Measurements from ENCODE around the gene BCL3.

GRCh38 chr19:44722131-44723121, 26.1 kb upstream of the BCL3 start:
- no peak for TF ChIP-seq CTCF (conservative IDR thresholded peaks at IDR 0.05; ENCODE audit: low read depth in 2 of 2)
- no peak for TF ChIP-seq POLR2AphosphoS5 (IDR thresholded peaks at IDR 0.05; ENCODE audit: low read depth)
- no peak for TF ChIP-seq EZH2 (IDR thresholded peaks at IDR 0.05; ENCODE audit: low read depth, unreplicated experiment)
- no peak for TF ChIP-seq EZH2phosphoT487 (IDR thresholded peaks at IDR 0.05; ENCODE audit: unreplicated experiment)
- TF ChIP-seq STAT1 (IDR thresholded peaks at IDR 0.05; ENCODE audit: unreplicated experiment) = no peak
- TF ChIP-seq REST (IDR thresholded peaks at IDR 0.05; ENCODE audit: unreplicated experiment) = no peak
- TF ChIP-seq JUNB (IDR thresholded peaks at IDR 0.05; ENCODE audit: unreplicated experiment) = no peak
- no peak for TF ChIP-seq ETS1 (IDR thresholded peaks at IDR 0.05)
- no peak for TF ChIP-seq CREB1 (CRISPR knock-in tag; IDR thresholded peaks at IDR 0.05; ENCODE audit: low read depth)
- TF ChIP-seq ZNF114 (CRISPR knock-in tag; IDR thresholded peaks at IDR 0.05) = no peak
- TF ChIP-seq ZNF331 (CRISPR knock-in tag; IDR thresholded peaks at IDR 0.05; ENCODE audit: low read depth) = no peak
- TF ChIP-seq NANOG (IDR thresholded peaks at IDR 0.05; ENCODE audit: borderline replicate concordance) = no peak
- TF ChIP-seq ZNF462 (CRISPR knock-in tag; IDR thresholded peaks at IDR 0.05) = no peak

Measured in GM23338 (cell line).